Measurements from ENCODE around the gene TAF1A.
A peak's percentile ranks its signal among the peaks of the same experiment; 100 is the strongest.

DNA sequence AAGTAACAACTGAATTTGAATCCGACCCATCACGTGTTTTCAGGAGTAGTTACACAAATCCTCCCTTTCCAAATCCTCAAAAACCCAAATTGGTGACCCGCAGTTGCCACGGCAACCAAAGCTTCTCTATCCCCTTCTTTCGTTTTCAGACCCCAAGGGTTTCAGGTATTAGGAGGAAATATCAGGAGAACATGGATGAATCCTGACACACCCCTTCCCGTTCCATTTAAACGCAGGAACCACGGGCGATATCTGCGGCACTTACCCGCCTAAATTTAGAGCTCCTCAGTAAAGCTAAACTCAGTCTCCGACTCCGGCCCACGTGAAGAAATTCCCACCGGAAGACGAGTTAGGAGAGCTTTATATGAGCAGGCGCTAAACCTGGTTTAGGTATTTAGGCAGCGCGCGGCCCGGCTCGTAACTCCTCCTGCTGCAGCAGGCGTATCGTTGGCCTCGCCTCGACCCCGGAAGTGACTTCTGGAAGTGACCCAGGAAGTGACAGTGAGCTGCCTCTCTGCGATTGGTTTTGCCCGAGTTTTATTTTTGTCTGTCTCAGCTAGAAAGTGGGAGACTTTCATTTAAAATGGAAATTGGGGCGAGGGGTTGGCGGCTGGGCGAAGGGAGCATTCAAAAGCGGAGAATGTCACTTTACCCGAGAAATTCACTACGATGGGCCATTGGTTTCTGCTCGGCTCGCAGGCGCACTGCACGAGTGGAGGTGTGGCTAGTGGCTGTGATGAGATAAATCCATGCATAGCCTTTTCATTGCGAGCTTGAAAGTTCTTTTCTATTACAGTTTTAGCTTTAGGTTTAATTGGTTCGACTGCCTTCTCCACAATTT, at the start of gene TAF1A:
- TF ChIP-seq POLR2A (IDR thresholded peaks at IDR 0.05) = no peak
- TF ChIP-seq, protein P1, sequence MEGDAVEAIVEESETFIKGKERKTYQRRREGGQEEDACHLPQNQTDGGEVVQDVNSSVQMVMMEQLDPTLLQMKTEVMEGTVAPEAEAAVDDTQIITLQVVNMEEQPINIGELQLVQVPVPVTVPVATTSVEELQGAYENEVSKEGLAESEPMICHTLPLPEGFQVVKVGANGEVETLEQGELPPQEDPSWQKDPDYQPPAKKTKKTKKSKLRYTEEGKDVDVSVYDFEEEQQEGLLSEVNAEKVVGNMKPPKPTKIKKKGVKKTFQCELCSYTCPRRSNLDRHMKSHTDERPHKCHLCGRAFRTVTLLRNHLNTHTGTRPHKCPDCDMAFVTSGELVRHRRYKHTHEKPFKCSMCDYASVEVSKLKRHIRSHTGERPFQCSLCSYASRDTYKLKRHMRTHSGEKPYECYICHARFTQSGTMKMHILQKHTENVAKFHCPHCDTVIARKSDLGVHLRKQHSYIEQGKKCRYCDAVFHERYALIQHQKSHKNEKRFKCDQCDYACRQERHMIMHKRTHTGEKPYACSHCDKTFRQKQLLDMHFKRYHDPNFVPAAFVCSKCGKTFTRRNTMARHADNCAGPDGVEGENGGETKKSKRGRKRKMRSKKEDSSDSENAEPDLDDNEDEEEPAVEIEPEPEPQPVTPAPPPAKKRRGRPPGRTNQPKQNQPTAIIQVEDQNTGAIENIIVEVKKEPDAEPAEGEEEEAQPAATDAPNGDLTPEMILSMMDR (IDR thresholded peaks at IDR 0.05 in 8 of 11, conservative IDR thresholded peaks at IDR 0.05 in 3 of 11) = peak in 2 of 11 experiments; percentile 18 to 26
- peak; percentile 80 to 88 (median 87) for TF ChIP-seq POLR2AphosphoS5 (IDR thresholded peaks at IDR 0.05)
